Fibroblast of villous mesenchyme (primary cell): ENCODE data around the gene ALPL. TPM values are rescaled to one million over a fixed set of nuclear protein-coding genes. Genes with fewer than 3 reads are reported as not detected.

Experiments used
- DNase-seq: peaks from one replicate; pipeline ENCODE4 v3.0.0-alpha.2; 2010; ENCODE audit warnings: low read depth
- H3K4me3 ChIP-seq: 2 replicates; pipeline ENCODE4 v1.5.1; 2011; ENCODE audit warnings: low read depth, mild to moderate bottlenecking, low read length
- total RNA-seq: library from RNA; depleted of rRNA; stranded (reverse); fragments of >200 nt; gene quantifications from 2 replicates; pipeline ENCODE4 v1.2.3, GENCODE V29; 2012
- TF ChIP-seq, protein P1 (sequence below): IDR thresholded peaks from 2 replicates; pipeline ENCODE4 v1.5.1; 2012; ENCODE audit warnings: low read depth, mild to moderate bottlenecking, low read length; ENCODE audit not compliant: insufficient read depth

ALPL gene
- total RNA-seq, 1 donor, result 1.7 TPM

- peak; percentile 54 for DNase-seq
These were observed 28.9 kb downstream of the ALPL start for GRCh38 chr1:21537932-21538630.

GRCh38 chr1:21539933-21540332 lies 30.7 kb downstream of the ALPL start:
- no peak for DNase-seq
- H3K4me3 ChIP-seq, result no peak overlapping the region
- TF ChIP-seq, protein P1, sequence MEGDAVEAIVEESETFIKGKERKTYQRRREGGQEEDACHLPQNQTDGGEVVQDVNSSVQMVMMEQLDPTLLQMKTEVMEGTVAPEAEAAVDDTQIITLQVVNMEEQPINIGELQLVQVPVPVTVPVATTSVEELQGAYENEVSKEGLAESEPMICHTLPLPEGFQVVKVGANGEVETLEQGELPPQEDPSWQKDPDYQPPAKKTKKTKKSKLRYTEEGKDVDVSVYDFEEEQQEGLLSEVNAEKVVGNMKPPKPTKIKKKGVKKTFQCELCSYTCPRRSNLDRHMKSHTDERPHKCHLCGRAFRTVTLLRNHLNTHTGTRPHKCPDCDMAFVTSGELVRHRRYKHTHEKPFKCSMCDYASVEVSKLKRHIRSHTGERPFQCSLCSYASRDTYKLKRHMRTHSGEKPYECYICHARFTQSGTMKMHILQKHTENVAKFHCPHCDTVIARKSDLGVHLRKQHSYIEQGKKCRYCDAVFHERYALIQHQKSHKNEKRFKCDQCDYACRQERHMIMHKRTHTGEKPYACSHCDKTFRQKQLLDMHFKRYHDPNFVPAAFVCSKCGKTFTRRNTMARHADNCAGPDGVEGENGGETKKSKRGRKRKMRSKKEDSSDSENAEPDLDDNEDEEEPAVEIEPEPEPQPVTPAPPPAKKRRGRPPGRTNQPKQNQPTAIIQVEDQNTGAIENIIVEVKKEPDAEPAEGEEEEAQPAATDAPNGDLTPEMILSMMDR, result peak; percentile 37

More at GRCh38 chr1:21537932-21538630, 28.9 kb downstream of the ALPL start:
- TF ChIP-seq, protein P1, result no peak
- no peak overlapping the region for H3K4me3 ChIP-seq

- TF ChIP-seq, protein P1, result no peak
- H3K4me3 ChIP-seq, result no peak overlapping the region
- no peak for DNase-seq
These were observed 32.1 kb downstream of the ALPL start for GRCh38 chr1:21541329-21541728.

DNA sequence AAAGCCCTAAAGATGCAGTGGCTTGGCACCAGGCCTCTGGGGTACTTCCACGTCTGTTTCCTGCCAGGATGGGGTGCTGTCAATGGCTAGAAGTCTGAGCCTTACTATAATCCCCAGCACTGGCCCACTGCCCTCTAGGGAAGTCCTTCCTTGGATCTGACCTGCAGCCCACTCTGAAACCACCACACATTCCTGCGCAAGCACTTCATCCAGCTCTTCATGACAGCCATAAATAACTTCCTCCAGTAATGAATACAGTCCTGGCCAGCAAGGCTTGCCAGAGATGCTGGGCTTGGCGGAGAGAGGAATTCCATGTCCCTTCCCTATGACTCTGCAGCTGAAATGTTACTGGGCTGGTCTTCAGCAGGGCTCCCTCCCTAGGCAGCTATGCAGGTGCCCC lies 32.6 kb downstream of the ALPL start:
- no peak overlapping the region for H3K4me3 ChIP-seq
- TF ChIP-seq, protein P1, result no peak

GRCh38 chr1:21543598-21543997 lies 34.4 kb downstream of the ALPL start:
- no peak overlapping the region for H3K4me3 ChIP-seq
- TF ChIP-seq, protein P1, result no peak
- DNase-seq, result no peak

More for the DNA sequence above, 32.6 kb downstream of the ALPL start:
- peak; percentile 52 for DNase-seq

DNA sequence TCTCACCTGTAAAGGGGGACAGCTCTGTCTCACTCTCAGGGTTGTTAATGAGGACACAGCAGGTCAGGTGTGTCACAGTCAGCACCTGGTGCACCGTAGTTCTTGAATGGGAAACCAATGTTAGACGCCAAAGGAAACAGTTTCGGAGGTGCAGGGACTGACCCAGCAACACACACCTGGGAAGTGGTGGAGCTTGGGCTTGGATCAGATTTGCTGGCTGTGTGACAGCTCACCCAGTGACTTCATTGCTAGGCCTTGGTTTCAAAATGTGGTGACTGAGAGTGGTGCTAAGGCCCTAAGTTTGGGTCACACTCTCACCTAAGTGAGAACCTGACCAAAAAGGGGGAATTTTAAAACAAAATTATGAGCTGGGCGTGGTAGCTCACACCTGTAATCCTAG lies 34.9 kb downstream of the ALPL start:
- DNase-seq, result no peak
- H3K4me3 ChIP-seq, result no peak overlapping the region
- TF ChIP-seq, protein P1, result no peak

DNA sequence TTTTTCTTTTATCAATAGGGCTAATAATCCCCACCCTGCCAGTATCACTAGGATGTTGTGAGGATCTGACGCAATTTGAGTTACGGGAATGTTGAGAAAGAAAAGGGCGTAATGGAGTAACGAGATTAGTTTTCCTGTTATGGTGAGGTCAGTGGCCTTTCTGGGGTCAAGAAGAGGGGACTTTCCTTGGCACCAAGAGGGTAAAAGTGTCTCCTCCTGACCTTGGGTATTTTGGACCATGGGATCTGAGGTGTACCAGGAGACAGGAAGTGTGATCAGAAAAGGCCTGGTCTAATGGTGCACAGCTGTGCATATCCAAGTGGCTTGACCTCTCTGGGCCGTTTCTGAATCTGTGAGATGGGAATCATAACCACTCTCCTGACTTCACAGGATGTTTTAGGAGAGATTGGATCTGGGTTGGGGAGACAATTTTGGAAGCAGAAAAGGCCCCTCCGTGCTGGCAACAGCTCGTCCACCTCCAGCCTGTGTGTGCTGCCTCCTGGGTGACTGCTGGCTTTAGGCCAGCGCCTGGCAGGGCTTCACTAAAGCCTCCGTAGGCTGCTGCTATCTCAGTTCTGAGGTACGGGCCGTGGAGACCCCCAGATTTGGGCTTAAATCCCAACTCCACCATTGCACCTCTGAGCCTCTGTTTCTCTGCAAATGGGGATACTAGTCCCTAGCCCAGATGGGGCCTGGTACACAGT lies 37.1 kb downstream of the ALPL start:
- H3K4me3 ChIP-seq, result no peak overlapping the region
- DNase-seq, result peak; percentile 82
- TF ChIP-seq, protein P1, result no peak
